ENCODE data around the gene BCKDHB.
"Not testable (repeated sequence)": the region's sequence is repeated elsewhere in the genome, so short reads cannot be mapped to it uniquely, and the experiment has no call there.

Gene BCKDHB

GRCh38 chr6:80211286-80211685 is 104.8 kb downstream of the BCKDHB start:
- DNase-seq: no peak

- DNase-seq: not testable (repeated sequence)
Observed at GRCh38 chr6:80211890-80212289, 105.4 kb downstream of the BCKDHB start.

- peak; percentile 59 for DNase-seq
Observed at GRCh38 chr6:80214436-80215022, 108.1 kb downstream of the BCKDHB start.

GRCh38 chr6:80215063-80215462 is 108.6 kb downstream of the BCKDHB start:
- no peak for DNase-seq

GRCh38 chr6:80217794-80218193 is 111.3 kb downstream of the BCKDHB start:
- DNase-seq: no peak

GRCh38 chr6:80223743-80224212 is 117.3 kb downstream of the BCKDHB start:
- DNase-seq: no peak

- no peak for DNase-seq
Observed at GRCh38 chr6:80226151-80226550, 119.7 kb downstream of the BCKDHB start.

GRCh38 chr6:80226699-80227098 is 120.2 kb downstream of the BCKDHB start:
- no peak for DNase-seq

GRCh38 chr6:80227545-80228105 is 121.2 kb downstream of the BCKDHB start:
- DNase-seq: no peak

GRCh38 chr6:80233262-80233661 is 126.8 kb downstream of the BCKDHB start:
- no peak for DNase-seq

GRCh38 chr6:80233958-80234357 is 127.5 kb downstream of the BCKDHB start:
- no peak for DNase-seq

- DNase-seq: no peak
Observed at GRCh38 chr6:80234401-80234800, 127.9 kb downstream of the BCKDHB start.

GRCh38 chr6:80234908-80235307 is 128.4 kb downstream of the BCKDHB start:
- no peak for DNase-seq

GRCh38 chr6:80235647-80236046 is 129.2 kb downstream of the BCKDHB start:
- no peak for DNase-seq

- DNase-seq: not testable (repeated sequence)
Observed at GRCh38 chr6:80238754-80239153, 132.3 kb downstream of the BCKDHB start.

GRCh38 chr6:80245043-80245442 is 138.6 kb downstream of the BCKDHB start:
- DNase-seq: no peak

GRCh38 chr6:80249897-80250296 is 143.4 kb downstream of the BCKDHB start:
- DNase-seq: no peak

GRCh38 chr6:80250391-80250997 is 144.0 kb downstream of the BCKDHB start:
- DNase-seq: no peak

GRCh38 chr6:80251321-80251720 is 144.8 kb downstream of the BCKDHB start:
- DNase-seq: no peak

GRCh38 chr6:80254716-80255115 is 148.2 kb downstream of the BCKDHB start:
- no peak for DNase-seq

- DNase-seq: no peak
Observed at GRCh38 chr6:80256691-80257090, 150.2 kb downstream of the BCKDHB start.

GRCh38 chr6:80259118-80259517 is 152.6 kb downstream of the BCKDHB start:
- no peak for DNase-seq

- DNase-seq: no peak
Observed at GRCh38 chr6:80263585-80263984, 157.1 kb downstream of the BCKDHB start.

GRCh38 chr6:80268865-80269730 is 162.6 kb downstream of the BCKDHB start:
- DNase-seq: no peak
